Chondrocyte (in vitro differentiated cells): ENCODE measurements around the gene BDH1. TPM values are rescaled to one million over a fixed set of nuclear protein-coding genes. Genes with fewer than 3 reads are reported as not detected.
"Not testable (repeated sequence)": the region's sequence is repeated elsewhere in the genome, so short reads cannot be mapped to it uniquely, and the experiment has no call there.

Experiments
- DNase-seq: peaks from one replicate; pipeline ENCODE4 v3.0.0; 2021; ENCODE audit warnings: mixed read lengths, low spot score
- H3K27ac Mint-ChIP-seq: one replicate; pipeline ENCODE4 v1.8.0; 2021; ENCODE audit warnings: mild to moderate bottlenecking, moderate library complexity, mixed read lengths; ENCODE audit not compliant: unreplicated experiment
- H3K27me3 Mint-ChIP-seq: 2 replicates; pipeline ENCODE4 v1.8.0; 2021; ENCODE audit warnings: low read depth, mixed read lengths
- H3K36me3 Mint-ChIP-seq: 2 replicates; pipeline ENCODE4 v1.8.0; 2021; ENCODE audit warnings: low read depth, mixed read lengths
- H3K4me1 Mint-ChIP-seq: 2 replicates; pipeline ENCODE4 v1.8.0; 2021; ENCODE audit warnings: low read depth, mild to moderate bottlenecking, mixed read lengths
- H3K4me3 Mint-ChIP-seq: one replicate; pipeline ENCODE4 v1.8.0; 2021; ENCODE audit warnings: mild to moderate bottlenecking, moderate library complexity, mixed read lengths; ENCODE audit not compliant: unreplicated experiment
- H3K9me3 Mint-ChIP-seq: 2 replicates; pipeline ENCODE4 v1.8.0; 2021; ENCODE audit warnings: low read depth, mixed read lengths
- CTCF ChIP-seq: fragments of 200-600 bp; sonication (generic); IDR thresholded peaks from 2 replicates; pipeline ENCODE4 v1.5.0; 2021; ENCODE audit warnings: antibody characterized with exemption, mild to moderate bottlenecking, moderate library complexity
- long read RNA-seq: library from polyadenylated mRNA; stranded (forward); transcript quantifications from one replicate; pipeline ENCODE4 v2.0.0, GENCODE V29; 2021
- total RNA-seq: library from RNA; stranded (reverse); gene quantifications from 3 replicates; pipeline ENCODE4 v1.2.1, GENCODE V29; 2021

The BDH1 gene
- 5.0 to 8.4 TPM (median 6.5 TPM) in 3 replicates for total RNA-seq
- long read RNA-seq, partial matches to known transcripts, result 0 of 6 reads
- long read RNA-seq, other reads (novel, unspliced or antisense), result 2 of 6 reads

- DNase-seq, result no peak
- Mint-ChIP-seq H3K27ac (peak within 1 kb of the TSS; percentile 84), H3K4me1 (peaks cover 7% of the 10 kb centered on the region), H3K27me3 (peaks cover 8% of the 10 kb centered on the region), H3K4me3 (peak within 1 kb of the TSS; percentile 79), H3K9me3 (no peaks in the 10 kb centered on the region), H3K36me3 (no peaks in the 10 kb centered on the region)
- peak; percentile 33 for TF ChIP-seq CTCF
Observed at GRCh38 chr3:197555281-197556261, at the start of gene BDH1. TSS of gene BDH1 (minus strand) at chr3:197555968. CDS start at chr3:197546443, 9,525 bp downstream.

GRCh38 chr3:197603317-197603933 lies 47.7 kb upstream of the BDH1 start:
- peaks cover 24% of the 10 kb centered on the region for H3K36me3 Mint-ChIP-seq
- H3K27ac Mint-ChIP-seq, result no peak overlapping the region
- no peaks in the 10 kb centered on the region for H3K9me3 Mint-ChIP-seq
- DNase-seq, result no peak
- no peaks in the 10 kb centered on the region for H3K27me3 Mint-ChIP-seq
- no peak overlapping the region for H3K4me3 Mint-ChIP-seq
- peaks cover 15% of the 10 kb centered on the region for H3K4me1 Mint-ChIP-seq
- TF ChIP-seq CTCF, result no peak

GRCh38 chr3:197602351-197602750 lies 46.6 kb upstream of the BDH1 start:
- H3K36me3 Mint-ChIP-seq, result peaks cover 16% of the 10 kb centered on the region
- H3K4me1 Mint-ChIP-seq, result peaks cover 15% of the 10 kb centered on the region
- not testable (repeated sequence) for H3K9me3 Mint-ChIP-seq, H3K27ac Mint-ChIP-seq, H3K4me3 Mint-ChIP-seq, H3K27me3 Mint-ChIP-seq, DNase-seq

GRCh38 chr3:197601566-197601840 lies 45.7 kb upstream of the BDH1 start:
- DNase-seq, H3K27ac Mint-ChIP-seq, H3K27me3 Mint-ChIP-seq, H3K4me3 Mint-ChIP-seq, H3K9me3 Mint-ChIP-seq: not testable (repeated sequence)
- Mint-ChIP-seq H3K4me1 (peaks cover 15% of the 10 kb centered on the region), H3K36me3 (peaks cover 11% of the 10 kb centered on the region)

- no peak for DNase-seq
- TF ChIP-seq CTCF, result no peak
- Mint-ChIP-seq H3K36me3 (peaks cover 8% of the 10 kb centered on the region), H3K4me3 (no peak overlapping the region), H3K27me3 (no peaks in the 10 kb centered on the region), H3K27ac (no peak overlapping the region), H3K9me3 (no peaks in the 10 kb centered on the region), H3K4me1 (peaks cover 15% of the 10 kb centered on the region)
Observed at GRCh38 chr3:197600796-197601565, 45.2 kb upstream of the BDH1 start.
